ENCODE measurements around the gene CAMK1D. TPM values are rescaled to one million over a fixed set of nuclear protein-coding genes. Genes with fewer than 3 reads are reported as not detected.

The CAMK1D gene
- total RNA-seq, 2 experiments from 2014 or later, result 19.0 to 25.6 TPM

- no peaks in the 10 kb centered on the region for H3K79me2 ChIP-seq (ENCODE audit: insufficient read depth, low read depth, low read length)
- DNase-seq (ENCODE audit: low spot score), result no peak
- BruUV-seq (replicated peaks), result no TSS peak
- H4K20me1 ChIP-seq (ENCODE audit: insufficient read depth, low read length), result 0 out of 2 replicates have a peak, but pooled peaks cover 5% of the 10 kb centered on the region
- no peak overlapping the region for H3K4me2 ChIP-seq (ENCODE audit: low read length)
- no peaks in the 10 kb centered on the region for H3K9me2 ChIP-seq (ENCODE audit: insufficient read depth, low read length)
- no peak overlapping the region for H3K4me3 ChIP-seq (ENCODE audit: low read depth, low read length, poor library complexity, severe bottlenecking)
- POLR2A ChIA-PET, result no interaction called here
- H3K27ac ChIP-seq (ENCODE audit: low read depth, low read length, poor library complexity, severe bottlenecking), result no peak overlapping the region
- H3K4me1 ChIP-seq (ENCODE audit: insufficient read depth, low read length, poor library complexity, severe bottlenecking), result peaks cover 8% of the 10 kb centered on the region
- no peaks in the 10 kb centered on the region for H3K36me3 ChIP-seq (ENCODE audit: insufficient read depth, low read length)
- H3K9me3 ChIP-seq (ENCODE audit: low read length), result no peaks in the 10 kb centered on the region
- H2AFZ ChIP-seq (ENCODE audit: low read length), result no peak overlapping the region
- no peak for TF ChIP-seq EZH2phosphoT487 (IDR thresholded peaks at IDR 0.05; ENCODE audit: borderline replicate concordance, low read depth, low read length)
- no peak for TF ChIP-seq CTCF (conservative IDR thresholded peaks at IDR 0.05; ENCODE audit: low read length)
- intact Hi-C loops (cut with micrococcal nuclease; ENCODE audit: unreplicated experiment), result no loop called here
- CTCF ChIA-PET (ENCODE audit: unreplicated experiment), result no interaction called here
Observed at GRCh38 chr10:12431151-12432101, 82.1 kb downstream of the CAMK1D start.

GRCh38 chr10:12432402-12433189, 83.2 kb downstream of the CAMK1D start:
- Histone ChIP-seq H2AFZ (ENCODE audit: low read length) (no peak overlapping the region), H3K4me2 (ENCODE audit: low read length) (no peak overlapping the region), H3K4me3 (ENCODE audit: low read depth, low read length, poor library complexity, severe bottlenecking) (no peak overlapping the region), H3K9me3 (ENCODE audit: low read length) (no peaks in the 10 kb centered on the region), H4K20me1 (ENCODE audit: insufficient read depth, low read length) (0 out of 2 replicates have a peak, but pooled peaks cover 5% of the 10 kb centered on the region), H3K4me1 (ENCODE audit: insufficient read depth, low read length, poor library complexity, severe bottlenecking) (peaks cover 8% of the 10 kb centered on the region), H3K36me3 (ENCODE audit: insufficient read depth, low read length) (no peaks in the 10 kb centered on the region), H3K79me2 (ENCODE audit: insufficient read depth, low read depth, low read length) (no peaks in the 10 kb centered on the region), H3K9me2 (ENCODE audit: insufficient read depth, low read length) (no peaks in the 10 kb centered on the region), H3K27ac (ENCODE audit: low read depth, low read length, poor library complexity, severe bottlenecking) (no peak overlapping the region)
- intact Hi-C loops (cut with micrococcal nuclease; ENCODE audit: unreplicated experiment), result no loop called here
- CTCF ChIA-PET (ENCODE audit: unreplicated experiment), result no interaction called here
- POLR2A ChIA-PET, result no interaction called here
- TF ChIP-seq CTCF (conservative IDR thresholded peaks at IDR 0.05; ENCODE audit: low read length) (no peak), EZH2phosphoT487 (IDR thresholded peaks at IDR 0.05; ENCODE audit: borderline replicate concordance, low read depth, low read length) (no peak)
- DNase-seq (ENCODE audit: low spot score), result no peak
- BruUV-seq (replicated peaks), result no TSS peak

All from OCI-LY7 (cell line).